Psoas muscle (tissue), 8 donors: ENCODE results near the gene GSE1. TPM values are rescaled to one million over a fixed set of nuclear protein-coding genes. Genes with fewer than 3 reads are reported as not detected.

Experiments
- ATAC-seq, 4 donors: fragments of 200-7000 bp; cut with Tn5 transposase; one replicate each; pipeline ENCODE4 v1.9.1; 2020; ENCODE audit warnings: moderate library complexity in 3 of 4, mild to moderate bottlenecking in 2 of 4
- DNase-seq, 2 donors: peaks; one replicate each; pipeline ENCODE4 v3.0.0-alpha.2; 2020
- H3K27ac ChIP-seq: fragments of 200-600 bp; one replicate; pipeline ENCODE4 v1.8.0; 2022
- H3K27me3 ChIP-seq, 3 donors: fragments of 200-600 bp in 1 of 3; one replicate each; pipeline versions ENCODE4 v1.6.1 to v1.8.0; 2013 to 2022; ENCODE audit warnings: low read length in 2 of 3, mild to moderate bottlenecking in 2 of 3, moderate library complexity in 1 of 3; ENCODE audit not compliant: insufficient read depth in 3 of 3
- H3K36me3 ChIP-seq, 2 donors: fragments of 200-600 bp in 1 of 2; one replicate each; pipeline versions ENCODE4 v1.6.1 to v1.8.0; 2013 to 2022; ENCODE audit warnings: low read depth in 1 of 2, mild to moderate bottlenecking in 1 of 2, moderate library complexity in 1 of 2; ENCODE audit not compliant: insufficient read depth in 1 of 2
- H3K4me1 ChIP-seq: fragments of 200-600 bp; one replicate; pipeline ENCODE4 v1.8.0; 2022
- H3K4me3 ChIP-seq: fragments of 200-600 bp; one replicate; pipeline ENCODE4 v1.8.0; 2022; ENCODE audit warnings: mild to moderate bottlenecking
- H3K9me3 ChIP-seq: fragments of 200-600 bp; one replicate; pipeline ENCODE4 v1.8.0; 2022
- WGBS, 3 donors: extraction: QIAGEN DNeasy Blood & Tissue Kit; methylation state at CpG; one replicate each; pipeline versions ENCODE4 v1.1.6 to v1.1.7; 2013; 5-methylcytosine and 5-hydroxymethylcytosine counted together
- intact Hi-C, 2 donors: fragments of 100-400 bp; cut with DNase I; formaldehyde crosslinking; loops; one replicate each; pipeline versions ENCODE4 v1.11.0 to v1.14.2; 2022
- polyA plus RNA-seq, 3 donors: library from polyadenylated mRNA; stranded (reverse); fragments of 200-250 nt; gene quantifications; one replicate each; pipeline ENCODE4 v1.2.3, GENCODE V29; 2013
- total RNA-seq, 4 donors: library from RNA; stranded (reverse); fragmentation: NEBNext Ultra II Directional in 2 of 4; extraction: Animal tissue kit (Norgen Biotek cat#: 25700) in 2 of 4; gene quantifications; one replicate each; pipeline versions ENCODE4 v1.2.1 to v1.2.4, GENCODE V29; 2021 to 2023
- TF ChIP-seq, protein P1 (sequence below): fragments of 200-600 bp; IDR thresholded peaks from one replicate; pipeline ENCODE4 v1.8.0; 2022; ENCODE audit warnings: antibody characterized with exemption
- donor health status: healthy with polysubstance abuse.
- donor health status: DM: no; HTN: no; CAD: no; lungs with moderate emphysema.
- donor health status: Bipolar disorder and iron deficiency.
- donor health status: healthy.
- donor health status: DM: yes; HTN: yes; CAD: no.
- donor health status: DM: no; HTN: no; CAD: no.
- donor health status: DM: no; HTN: no; CAD: no.
- donor health status: DM: yes; HTN: yes; CAD: no.

Gene GSE1
- total and polyA plus RNA-seq, 7 donors = 10.8 to 90.5 (median 47.0) TPM

DNA sequence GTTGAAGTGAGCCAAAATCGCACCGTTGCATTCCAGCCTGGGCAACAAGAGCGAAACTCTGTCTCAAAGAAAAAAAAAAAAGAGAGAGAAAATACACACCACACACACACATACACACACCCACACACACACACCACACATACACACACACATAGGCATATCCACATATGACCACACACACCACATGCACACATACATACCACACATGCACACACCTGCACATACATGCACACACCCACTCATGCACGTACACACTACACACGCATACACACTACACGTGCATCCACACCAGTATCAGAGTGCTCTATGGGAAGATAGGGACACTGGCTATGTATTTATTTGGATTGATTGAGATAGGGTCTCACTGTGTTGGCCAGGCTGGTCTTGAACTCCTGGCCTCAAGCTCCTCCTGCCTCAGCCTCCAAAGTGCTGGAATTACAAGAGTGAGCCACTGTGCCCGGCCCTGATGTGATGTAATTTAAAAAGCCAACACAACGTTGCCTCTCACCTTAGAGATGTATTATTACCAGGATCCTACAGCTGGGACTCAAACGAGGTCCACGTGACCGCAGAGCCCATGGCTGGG is 93.4 kb downstream of the GSE1 start:
- TF ChIP-seq, protein P1, sequence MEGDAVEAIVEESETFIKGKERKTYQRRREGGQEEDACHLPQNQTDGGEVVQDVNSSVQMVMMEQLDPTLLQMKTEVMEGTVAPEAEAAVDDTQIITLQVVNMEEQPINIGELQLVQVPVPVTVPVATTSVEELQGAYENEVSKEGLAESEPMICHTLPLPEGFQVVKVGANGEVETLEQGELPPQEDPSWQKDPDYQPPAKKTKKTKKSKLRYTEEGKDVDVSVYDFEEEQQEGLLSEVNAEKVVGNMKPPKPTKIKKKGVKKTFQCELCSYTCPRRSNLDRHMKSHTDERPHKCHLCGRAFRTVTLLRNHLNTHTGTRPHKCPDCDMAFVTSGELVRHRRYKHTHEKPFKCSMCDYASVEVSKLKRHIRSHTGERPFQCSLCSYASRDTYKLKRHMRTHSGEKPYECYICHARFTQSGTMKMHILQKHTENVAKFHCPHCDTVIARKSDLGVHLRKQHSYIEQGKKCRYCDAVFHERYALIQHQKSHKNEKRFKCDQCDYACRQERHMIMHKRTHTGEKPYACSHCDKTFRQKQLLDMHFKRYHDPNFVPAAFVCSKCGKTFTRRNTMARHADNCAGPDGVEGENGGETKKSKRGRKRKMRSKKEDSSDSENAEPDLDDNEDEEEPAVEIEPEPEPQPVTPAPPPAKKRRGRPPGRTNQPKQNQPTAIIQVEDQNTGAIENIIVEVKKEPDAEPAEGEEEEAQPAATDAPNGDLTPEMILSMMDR = no peak
- Histone ChIP-seq H3K27me3 (no peaks in the 10 kb centered on the region), H3K4me1 (no peaks in the 10 kb centered on the region), H3K4me3 (no peak overlapping the region), H3K9me3 (no peaks in the 10 kb centered on the region), H3K36me3 (no peaks in the 10 kb centered on the region), H3K27ac (no peak overlapping the region)
- intact Hi-C loops = no loop called here
- ATAC-seq = no peak
- 87 to 93% (median 93%) methylated on average over 11 of the region's 11 CpGs for WGBS, 3 donors
- no peak for DNase-seq

DNA sequence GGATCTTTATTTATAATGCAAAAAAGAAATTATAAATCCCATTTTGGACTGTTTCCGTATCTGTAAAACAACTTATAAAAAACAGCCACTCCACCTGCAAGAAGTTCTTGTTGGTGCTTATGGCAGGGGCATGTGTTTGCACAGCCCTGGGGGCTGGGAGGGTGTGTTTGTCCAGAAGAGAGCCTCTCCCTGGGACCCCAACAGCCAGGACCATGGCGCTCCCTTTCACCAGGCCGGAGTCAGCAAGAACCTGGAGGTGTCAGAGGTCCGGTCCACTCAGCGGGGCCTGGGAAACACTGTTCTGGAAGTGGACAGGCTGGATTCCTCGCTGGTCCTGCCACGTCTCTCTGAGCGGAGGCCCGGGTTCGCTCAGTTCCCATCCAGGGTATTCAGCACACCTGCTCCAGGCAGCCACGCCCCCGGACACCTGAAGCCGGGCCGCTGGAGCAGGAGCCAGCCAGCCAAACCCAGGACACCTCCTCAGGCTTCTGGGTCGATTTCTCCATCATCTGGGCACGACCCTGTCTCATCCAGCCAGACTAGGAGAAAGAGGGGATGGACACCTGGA is 94.5 kb downstream of the GSE1 start:
- H3K4me1 ChIP-seq = no peaks in the 10 kb centered on the region
- no peaks in the 10 kb centered on the region for H3K27me3 ChIP-seq
- 85 to 90% (median 90%) methylated on average over 16 of the region's 16 CpGs for WGBS, 3 donors
- DNase-seq (no peak), ATAC-seq (no peak)
- H3K4me3 ChIP-seq = no peak overlapping the region
- no peak overlapping the region for H3K27ac ChIP-seq
- intact Hi-C loops = no loop called here
- TF ChIP-seq, protein P1 = no peak
- H3K9me3 ChIP-seq = no peaks in the 10 kb centered on the region
- no peaks in the 10 kb centered on the region for H3K36me3 ChIP-seq

DNA sequence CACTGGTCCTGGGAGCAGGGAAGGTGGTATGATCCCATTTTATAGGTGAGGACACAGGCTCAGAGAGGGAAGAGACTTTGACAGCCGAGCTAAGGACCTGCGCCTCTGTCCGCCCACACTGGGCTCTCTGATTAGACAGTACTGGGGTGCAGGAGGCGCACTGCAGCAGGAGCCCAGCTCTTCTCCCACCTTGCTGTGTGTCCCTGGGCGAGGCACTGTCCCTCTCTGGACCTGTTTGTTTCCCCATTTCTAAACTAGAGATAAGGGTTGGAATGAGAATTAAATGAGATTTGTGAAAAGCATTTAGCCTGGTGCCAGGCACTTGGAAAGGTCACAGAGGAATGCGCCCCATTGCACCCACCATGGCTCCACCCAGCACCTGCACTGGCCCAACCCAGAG is 95.2 kb downstream of the GSE1 start:
- Histone ChIP-seq H3K4me3 (no peak overlapping the region), H3K36me3 (no peaks in the 10 kb centered on the region), H3K9me3 (no peaks in the 10 kb centered on the region), H3K27me3 (no peaks in the 10 kb centered on the region), H3K27ac (no peak overlapping the region), H3K4me1 (no peaks in the 10 kb centered on the region)
- no peak for DNase-seq
- intact Hi-C loops = no loop called here
- WGBS, 3 donors = 95 to 98% (median 97%) methylated on average over 6 of the region's 6 CpGs
- ATAC-seq = no peak
- TF ChIP-seq, protein P1 = no peak

DNA sequence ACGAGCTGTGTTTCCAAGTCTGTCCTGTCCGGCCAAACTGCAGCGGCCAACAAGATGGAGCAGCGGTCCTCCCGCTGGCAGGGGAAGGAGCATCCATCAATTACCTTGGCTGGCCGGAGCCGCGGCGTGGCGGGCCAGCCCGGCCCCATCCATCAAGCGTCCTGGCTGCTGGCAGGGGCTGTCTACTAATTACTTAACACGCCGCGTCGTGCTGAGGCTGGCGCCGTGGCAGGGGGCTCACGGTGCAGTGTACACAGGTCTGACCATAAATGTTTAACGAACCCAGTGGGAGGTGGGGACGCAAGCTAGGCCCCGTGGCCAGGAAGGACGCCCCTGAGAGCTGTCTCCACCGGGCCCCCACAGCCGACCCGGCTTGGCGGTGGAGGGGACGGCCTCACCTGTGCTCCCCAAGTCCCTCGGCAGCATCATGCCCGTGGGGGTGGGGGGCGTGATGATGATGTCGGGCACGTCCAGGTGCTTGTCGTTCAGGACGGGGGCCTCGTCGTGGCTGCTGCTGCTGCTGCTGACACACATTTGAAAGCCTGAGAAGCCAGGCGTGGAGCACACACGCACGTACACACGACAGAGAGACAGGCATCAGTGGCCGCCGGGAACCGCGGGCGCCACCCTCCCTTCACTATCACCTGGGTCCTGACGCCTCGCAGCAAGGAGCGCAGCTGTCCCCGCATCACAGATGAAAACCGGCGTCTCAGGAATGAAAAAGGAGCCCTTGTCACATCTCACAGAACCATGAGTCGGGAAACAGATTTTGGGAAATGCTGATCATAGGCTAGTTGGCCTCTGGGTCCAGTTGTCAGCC is 96.9 kb downstream of the GSE1 start:
- Histone ChIP-seq H3K9me3 (no peaks in the 10 kb centered on the region), H3K27me3 (peaks cover 0 to 2% (median 0%) of the 10 kb centered on the region in 3 donors), H3K4me3 (no peak overlapping the region), H3K27ac (no peak overlapping the region), H3K36me3 (no peaks in the 10 kb centered on the region), H3K4me1 (no peaks in the 10 kb centered on the region)
- intact Hi-C loops = no loop called here
- TF ChIP-seq, protein P1 = no peak
- WGBS, 3 donors = 54 to 62% (median 57%) methylated on average over 53 of the region's 53 CpGs
- DNase-seq (no peak), ATAC-seq (no peak)
